ENCODE data around the gene ATP2C2.
"Not testable (repeated sequence)": the region's sequence is repeated elsewhere in the genome, so short reads cannot be mapped to it uniquely, and the experiment has no call there.

Gene ATP2C2

GRCh38 chr16:84367750-84368307 is 509 bp upstream of the ATP2C2 start:
- DNase-seq = no peak

DNA sequence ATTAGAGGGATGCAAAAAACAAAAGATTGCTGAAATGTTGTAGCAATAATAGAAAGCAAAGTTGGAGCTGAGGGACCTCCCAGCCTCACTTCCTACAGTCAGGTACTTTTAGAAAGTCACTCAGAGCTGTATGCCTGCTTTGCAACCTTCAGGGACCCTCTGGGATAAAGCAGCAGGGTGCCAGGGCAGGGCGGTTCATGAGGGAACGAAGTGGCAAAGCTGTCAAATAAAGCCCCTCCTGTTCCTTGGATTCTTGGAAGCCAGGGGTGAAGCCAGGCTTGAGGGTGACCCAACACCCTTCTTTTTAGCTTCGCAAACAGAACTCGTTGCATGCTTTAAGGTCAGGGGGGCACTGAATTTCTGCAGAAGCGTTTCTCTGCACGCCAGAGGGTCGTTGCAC is 767 bp downstream of the ATP2C2 start:
- DNase-seq = no peak

DNA sequence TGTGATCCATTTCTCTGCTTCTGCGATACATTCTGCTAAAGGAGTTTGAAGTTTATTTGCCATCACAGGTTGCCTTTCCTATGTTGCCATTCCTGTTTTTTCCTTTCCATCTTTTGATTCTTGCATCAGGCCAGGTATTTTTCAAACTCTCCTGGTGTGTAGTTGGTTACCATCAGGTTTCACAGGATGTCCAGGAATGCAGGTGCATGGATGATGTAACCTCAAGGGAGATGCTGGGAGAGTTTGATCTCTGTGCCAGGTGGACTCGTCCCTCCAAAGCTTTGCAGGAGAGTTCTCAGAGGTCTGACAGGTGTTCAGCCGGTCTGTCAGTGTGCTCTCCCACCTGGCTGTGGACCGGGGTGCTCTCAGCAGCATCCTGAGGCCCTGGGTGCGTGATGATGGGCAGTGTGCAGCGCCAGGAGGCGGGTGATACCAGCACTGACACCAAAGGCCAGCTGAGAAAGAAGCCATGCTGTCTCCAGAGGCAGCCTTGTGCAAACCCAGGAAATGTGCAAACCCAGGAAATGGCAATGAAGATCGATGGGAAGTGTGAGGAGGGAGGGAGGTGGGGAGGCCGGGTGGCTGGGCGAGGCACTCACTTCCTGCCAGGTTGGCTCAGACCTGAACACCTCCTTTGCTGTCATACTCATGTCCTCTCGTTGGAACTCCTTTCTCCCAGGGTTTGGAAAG is 1.7 kb downstream of the ATP2C2 start:
- DNase-seq = no peak

GRCh38 chr16:84370723-84371552 is 2.6 kb downstream of the ATP2C2 start:
- DNase-seq = no peak

- DNase-seq = no peak
Measured at GRCh38 chr16:84371553-84371865, 3.2 kb downstream of the ATP2C2 start.

DNA sequence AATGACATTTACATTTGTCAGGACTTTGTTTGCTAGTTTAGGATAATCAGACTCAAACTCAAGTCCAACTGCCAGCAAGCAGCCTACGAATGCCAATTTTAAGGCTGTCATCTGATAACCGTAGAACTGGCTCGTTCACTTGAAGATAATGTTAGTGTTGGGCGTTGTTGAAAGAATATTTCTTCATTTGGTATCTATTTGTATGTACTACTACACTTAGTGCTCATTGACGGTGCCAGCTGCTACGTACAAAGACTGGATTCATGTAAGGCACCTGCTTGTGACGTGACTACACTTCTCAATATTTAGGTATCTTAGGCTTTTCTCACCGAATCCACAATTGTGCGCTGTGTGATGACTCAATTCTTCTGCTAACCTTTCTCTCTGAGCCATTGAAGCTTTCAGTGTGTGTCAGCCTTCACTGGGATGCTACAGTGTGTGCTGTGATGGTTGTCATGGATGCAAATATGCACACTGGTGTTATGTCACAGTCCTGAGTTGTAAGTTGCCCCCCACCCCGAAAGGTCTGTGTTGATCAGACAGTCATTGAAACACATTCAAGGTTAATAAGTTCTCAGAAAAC is 5.7 kb downstream of the ATP2C2 start:
- no peak for DNase-seq

DNA sequence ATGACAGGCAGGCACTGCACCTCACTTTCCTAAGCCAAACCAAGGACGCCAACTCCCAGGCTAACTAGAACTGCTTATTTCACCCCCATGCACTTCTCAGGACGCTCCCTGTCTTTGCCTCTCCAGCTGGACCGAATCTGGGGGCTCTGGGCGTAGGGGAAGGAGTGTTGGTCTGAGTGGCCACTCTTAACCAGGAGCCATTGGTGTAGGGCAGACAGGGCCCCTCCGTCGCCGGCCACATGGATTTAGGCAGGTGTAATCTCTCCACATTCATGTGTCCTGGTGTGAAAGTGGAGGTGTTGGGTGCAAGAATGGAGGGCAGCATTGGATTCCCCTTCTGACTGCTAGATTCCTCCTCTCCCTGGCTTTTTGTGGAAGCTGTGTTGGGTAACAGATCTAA is 9.8 kb downstream of the ATP2C2 start:
- no peak for DNase-seq

DNA sequence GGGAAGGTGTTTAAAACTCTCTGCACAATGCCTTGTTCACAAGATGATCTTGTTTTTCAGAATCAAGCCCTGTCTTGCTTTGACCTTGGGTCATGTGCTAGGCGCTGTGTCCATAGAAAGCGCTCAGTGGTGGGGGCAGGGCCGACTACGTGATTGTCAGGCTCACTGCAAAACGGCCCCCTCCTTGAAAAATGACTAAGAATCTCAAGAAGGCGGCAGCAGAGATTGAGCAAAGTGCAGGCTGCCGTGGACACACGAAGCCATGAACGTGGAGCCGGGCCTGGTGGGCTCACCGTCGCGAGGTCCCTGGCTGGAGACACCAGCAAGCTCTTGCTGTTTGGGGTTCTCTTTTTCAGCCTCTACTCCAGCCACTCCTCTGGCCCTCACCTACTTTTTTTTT is 10.2 kb downstream of the ATP2C2 start:
- no peak for DNase-seq

- no peak for DNase-seq
Measured at GRCh38 chr16:84379008-84379708, 10.8 kb downstream of the ATP2C2 start.

DNA sequence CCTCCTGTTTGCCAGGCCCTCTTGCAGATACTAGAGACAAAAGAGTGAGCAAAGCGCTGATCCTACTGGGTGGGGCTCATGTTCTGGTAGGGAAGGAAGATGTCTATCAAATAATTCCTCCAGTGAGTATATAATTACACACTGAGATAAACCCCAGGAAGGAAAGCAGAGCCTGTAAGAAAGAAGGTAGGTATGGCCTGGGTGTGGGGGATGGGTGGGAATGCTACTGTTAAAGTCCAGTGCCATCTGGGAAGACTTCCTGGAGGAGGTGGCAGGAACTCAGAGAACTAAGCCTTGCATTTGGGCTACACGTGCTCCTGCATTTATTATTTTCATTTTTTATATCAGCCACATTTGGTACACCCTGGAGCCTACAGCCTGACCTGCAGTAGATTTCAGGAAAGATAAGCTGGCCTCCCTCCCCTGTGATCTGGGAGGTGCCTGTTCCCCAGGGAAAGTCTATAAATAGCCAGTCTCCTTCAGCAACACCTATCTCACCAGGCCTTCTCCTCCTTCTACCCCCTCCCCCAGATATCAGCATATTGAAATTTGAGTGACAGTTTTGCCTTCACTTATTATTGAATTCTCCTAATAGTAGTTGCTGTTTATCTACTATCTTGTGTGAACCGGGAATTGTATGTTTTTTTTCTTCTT is 11.5 kb downstream of the ATP2C2 start:
- no peak for DNase-seq

GRCh38 chr16:84380405-84380804 is 12.1 kb downstream of the ATP2C2 start:
- DNase-seq = no peak

- no peak for DNase-seq
Measured at GRCh38 chr16:84382396-84382795, 14.1 kb downstream of the ATP2C2 start.

DNA sequence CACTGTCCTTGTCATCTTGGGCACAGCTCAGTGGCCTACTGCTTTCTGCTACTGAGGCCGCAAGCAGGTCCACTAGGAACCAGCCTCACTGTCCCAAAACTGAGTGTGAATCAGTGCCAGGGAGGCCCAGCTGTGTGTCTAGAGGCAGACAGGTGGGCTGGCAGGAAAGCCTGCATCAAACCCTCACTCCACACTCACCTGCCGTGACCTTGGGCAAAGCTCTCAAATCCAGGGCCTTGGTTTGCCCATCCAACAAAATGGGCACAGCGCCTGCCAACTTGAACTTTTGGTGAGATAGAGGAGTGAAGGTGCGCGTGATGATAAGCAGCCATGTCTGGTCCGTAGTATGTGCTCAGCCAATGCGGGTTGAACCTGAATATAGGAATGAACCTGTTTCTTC is 14.8 kb downstream of the ATP2C2 start:
- DNase-seq = no peak

GRCh38 chr16:84386047-84386446 is 17.7 kb downstream of the ATP2C2 start:
- DNase-seq = no peak

GRCh38 chr16:84387021-84387420 is 18.7 kb downstream of the ATP2C2 start:
- no peak for DNase-seq

GRCh38 chr16:84390131-84390785 is 21.9 kb downstream of the ATP2C2 start:
- DNase-seq = no peak

DNA sequence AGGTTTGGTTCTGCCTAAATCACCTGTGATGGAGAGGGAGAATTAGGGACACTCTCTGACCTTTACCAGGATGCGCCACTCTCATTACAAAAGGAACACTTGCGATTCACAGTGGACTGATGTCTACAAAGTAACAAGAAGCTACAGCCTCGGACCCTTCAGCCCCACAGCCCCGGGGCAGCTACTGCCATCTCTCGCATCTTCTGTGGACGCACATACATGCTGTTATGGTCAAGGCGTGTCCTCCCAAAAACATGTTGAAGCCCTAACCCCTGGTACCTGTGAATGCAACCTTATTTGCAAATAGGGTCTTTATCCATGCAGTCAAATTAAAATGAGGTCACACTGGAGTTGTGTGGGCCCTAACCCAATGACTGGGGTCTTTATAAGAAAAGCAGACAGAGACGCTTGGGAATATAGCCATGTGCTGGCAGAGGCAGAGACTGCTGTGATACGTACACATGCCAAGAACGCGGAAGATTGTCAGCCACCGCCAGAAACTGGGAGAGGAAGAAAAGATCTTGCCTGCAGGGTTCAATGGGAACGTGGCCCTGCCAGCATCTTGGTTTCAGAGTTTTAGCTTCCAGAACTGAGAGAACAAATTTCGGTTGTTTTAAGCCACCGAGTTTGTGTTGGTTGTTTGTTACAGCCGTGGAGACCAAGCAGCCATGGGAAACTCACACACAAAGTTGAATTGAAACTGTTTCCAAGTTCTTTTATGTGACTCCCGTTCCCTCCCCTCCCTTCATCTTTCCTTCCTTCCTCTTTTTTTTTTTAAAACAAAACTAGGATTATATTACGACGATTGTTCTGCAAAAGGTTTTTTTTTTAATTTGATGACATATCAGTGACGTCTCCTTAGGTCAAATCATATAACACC is 23.1 kb downstream of the ATP2C2 start:
- DNase-seq = no peak

DNA sequence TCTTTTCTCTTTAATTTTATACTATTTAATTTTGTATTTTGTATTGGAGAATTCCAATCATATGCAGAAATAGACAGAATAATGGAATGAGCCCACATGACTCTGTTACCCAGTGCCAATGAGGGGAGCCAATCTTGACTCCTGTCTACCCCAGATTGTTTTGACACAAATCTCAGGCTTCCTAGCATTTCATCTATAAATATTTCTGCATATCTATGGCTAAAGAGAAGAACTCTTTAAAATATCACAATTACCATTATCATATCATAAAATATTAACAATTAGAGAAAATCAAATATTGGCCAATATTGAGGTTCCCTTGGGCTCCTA is 23.7 kb downstream of the ATP2C2 start:
- DNase-seq = no peak

GRCh38 chr16:84396082-84396481 is 27.7 kb downstream of the ATP2C2 start:
- DNase-seq = not testable (repeated sequence)

DNA sequence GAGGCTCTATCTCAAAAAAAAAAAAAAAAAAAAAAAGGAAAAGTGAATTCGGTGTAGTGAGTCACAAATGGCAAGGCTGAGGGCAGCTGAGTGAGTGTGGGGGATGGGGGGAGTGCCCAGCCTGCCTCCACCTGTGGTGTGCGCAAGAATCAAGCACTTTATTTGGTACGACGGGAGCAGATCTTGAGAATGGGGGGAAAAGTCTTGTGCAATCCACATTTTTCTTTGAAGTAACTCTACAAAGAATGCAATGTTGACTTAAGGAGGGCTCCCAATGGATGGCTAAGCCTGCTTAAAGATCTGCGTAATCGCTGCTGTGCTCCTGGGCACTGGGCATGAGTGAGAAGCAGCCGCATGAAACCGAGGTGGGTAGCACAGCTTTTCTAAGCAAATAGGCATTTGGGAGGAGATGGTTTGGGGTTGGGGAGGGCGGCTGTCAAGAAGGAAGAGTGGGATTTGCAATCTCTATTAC is 28.2 kb downstream of the ATP2C2 start:
- no peak for DNase-seq

GRCh38 chr16:84397090-84397489 is 28.8 kb downstream of the ATP2C2 start:
- DNase-seq = no peak
